KMS-11 (cell line): ENCODE results near the gene SPINT1.

Experiments used
- H2AFZ ChIP-seq: fragments of 200-600 bp; sonication (generic); 2 replicates; pipeline ENCODE4 v1.6.1; 2016; ENCODE audit warnings: antibody characterized with exemption, mixed run types, low read depth
- H3K27ac ChIP-seq: fragments of 200-600 bp; sonication (generic); 2 replicates; pipeline ENCODE4 v1.6.1; 2016; ENCODE audit warnings: mild to moderate bottlenecking, mixed run types
- H3K27me3 ChIP-seq: fragments of 200-600 bp; sonication (generic); 2 replicates; pipeline ENCODE4 v1.6.1; 2017; ENCODE audit warnings: mild to moderate bottlenecking, low read depth, mixed run types, moderate library complexity; ENCODE audit not compliant: insufficient read depth
- H3K36me3 ChIP-seq: fragments of 200-600 bp; sonication (generic); 2 replicates; pipeline ENCODE4 v1.6.1; 2017; ENCODE audit warnings: mild to moderate bottlenecking, mixed run types; ENCODE audit not compliant: insufficient read depth
- H3K4me1 ChIP-seq: fragments of 200-600 bp; sonication (generic); 2 replicates; pipeline ENCODE4 v1.6.1; 2016; ENCODE audit warnings: mild to moderate bottlenecking, low read depth, mixed run types; ENCODE audit not compliant: poor library complexity, severe bottlenecking
- H3K4me2 ChIP-seq: fragments of 200-600 bp; sonication (generic); 2 replicates; pipeline ENCODE4 v1.7.0; 2016; ENCODE audit warnings: mild to moderate bottlenecking, mixed run types
- H3K4me3 ChIP-seq: fragments of 200-600 bp; sonication (generic); IDR thresholded peaks from 2 replicates; pipeline ENCODE4 v1.6.1; 2017; ENCODE audit warnings: low read depth, low read length, mixed read lengths; ENCODE audit not compliant: insufficient read depth
- H3K79me2 ChIP-seq: fragments of 200-600 bp; sonication (generic); 2 replicates; pipeline ENCODE4 v1.6.1; 2016; ENCODE audit warnings: low read depth, mixed run types; ENCODE audit not compliant: insufficient read depth
- H3K9ac ChIP-seq: fragments of 200-600 bp; sonication (generic); 2 replicates; pipeline ENCODE4 v1.6.1; 2016; ENCODE audit warnings: mild to moderate bottlenecking, mixed run types
- H4K20me1 ChIP-seq: fragments of 200-600 bp; sonication (generic); 2 replicates; pipeline ENCODE4 v1.6.1; 2016; ENCODE audit warnings: mild to moderate bottlenecking, mixed run types; ENCODE audit not compliant: insufficient read depth
- TF ChIP-seq, protein P1 (sequence below): fragments of 200-600 bp; sonication (generic); conservative IDR thresholded peaks from 2 replicates; pipeline ENCODE4 v1.6.1; 2017; ENCODE audit warnings: low read depth, mild to moderate bottlenecking, antibody characterized with exemption, low read length, moderate library complexity, mixed read lengths

Gene SPINT1

GRCh38 chr15:40845511-40846284, 1.9 kb downstream of the SPINT1 start:
- H2AFZ ChIP-seq, result no peak overlapping the region
- no peak overlapping the region for H3K4me2 ChIP-seq

DNA sequence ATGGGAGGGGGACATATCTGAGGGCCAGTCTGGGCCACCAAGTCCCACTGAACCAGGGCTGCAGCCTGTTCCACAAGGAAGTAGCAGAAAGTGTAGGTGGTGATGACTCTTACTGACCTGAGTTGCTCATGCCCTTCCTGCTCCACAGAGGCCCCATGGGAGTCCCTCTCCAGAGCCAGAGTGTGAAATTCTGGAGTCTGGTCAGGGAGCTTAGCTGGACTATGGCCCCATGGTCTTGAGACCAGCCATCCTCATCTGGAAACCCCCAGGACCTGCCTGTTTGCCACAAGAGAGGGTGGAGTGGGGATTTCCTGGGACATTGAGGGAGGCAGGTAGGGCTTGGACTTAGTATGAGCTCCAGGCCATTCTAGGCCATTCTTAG, 3.0 kb downstream of the SPINT1 start:
- Histone ChIP-seq H3K27ac (no peak overlapping the region), H3K27me3 (peaks cover 4% of the 10 kb centered on the region), H3K4me3 (no peak overlapping the region), H3K9ac (no peak overlapping the region), H3K36me3 (no peaks in the 10 kb centered on the region), H3K4me2 (peak overlapping the region; percentile 18; the same call in 1 of the 2 replicates), H3K4me1 (peaks cover 12% of the 10 kb centered on the region), H3K79me2 (no peaks in the 10 kb centered on the region), H2AFZ (no peak overlapping the region), H4K20me1 (no peaks in the 10 kb centered on the region)
- TF ChIP-seq, protein P1, sequence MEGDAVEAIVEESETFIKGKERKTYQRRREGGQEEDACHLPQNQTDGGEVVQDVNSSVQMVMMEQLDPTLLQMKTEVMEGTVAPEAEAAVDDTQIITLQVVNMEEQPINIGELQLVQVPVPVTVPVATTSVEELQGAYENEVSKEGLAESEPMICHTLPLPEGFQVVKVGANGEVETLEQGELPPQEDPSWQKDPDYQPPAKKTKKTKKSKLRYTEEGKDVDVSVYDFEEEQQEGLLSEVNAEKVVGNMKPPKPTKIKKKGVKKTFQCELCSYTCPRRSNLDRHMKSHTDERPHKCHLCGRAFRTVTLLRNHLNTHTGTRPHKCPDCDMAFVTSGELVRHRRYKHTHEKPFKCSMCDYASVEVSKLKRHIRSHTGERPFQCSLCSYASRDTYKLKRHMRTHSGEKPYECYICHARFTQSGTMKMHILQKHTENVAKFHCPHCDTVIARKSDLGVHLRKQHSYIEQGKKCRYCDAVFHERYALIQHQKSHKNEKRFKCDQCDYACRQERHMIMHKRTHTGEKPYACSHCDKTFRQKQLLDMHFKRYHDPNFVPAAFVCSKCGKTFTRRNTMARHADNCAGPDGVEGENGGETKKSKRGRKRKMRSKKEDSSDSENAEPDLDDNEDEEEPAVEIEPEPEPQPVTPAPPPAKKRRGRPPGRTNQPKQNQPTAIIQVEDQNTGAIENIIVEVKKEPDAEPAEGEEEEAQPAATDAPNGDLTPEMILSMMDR, result no peak

More at GRCh38 chr15:40845511-40846284, 1.9 kb downstream of the SPINT1 start:
- Histone ChIP-seq H3K4me1 (peaks cover 12% of the 10 kb centered on the region), H3K4me3 (no peak overlapping the region), H3K27ac (no peak overlapping the region), H3K27me3 (peaks cover 4% of the 10 kb centered on the region), H4K20me1 (no peaks in the 10 kb centered on the region), H3K79me2 (no peaks in the 10 kb centered on the region), H3K9ac (no peak overlapping the region), H3K36me3 (no peaks in the 10 kb centered on the region)
- TF ChIP-seq, protein P1, result no peak

DNA sequence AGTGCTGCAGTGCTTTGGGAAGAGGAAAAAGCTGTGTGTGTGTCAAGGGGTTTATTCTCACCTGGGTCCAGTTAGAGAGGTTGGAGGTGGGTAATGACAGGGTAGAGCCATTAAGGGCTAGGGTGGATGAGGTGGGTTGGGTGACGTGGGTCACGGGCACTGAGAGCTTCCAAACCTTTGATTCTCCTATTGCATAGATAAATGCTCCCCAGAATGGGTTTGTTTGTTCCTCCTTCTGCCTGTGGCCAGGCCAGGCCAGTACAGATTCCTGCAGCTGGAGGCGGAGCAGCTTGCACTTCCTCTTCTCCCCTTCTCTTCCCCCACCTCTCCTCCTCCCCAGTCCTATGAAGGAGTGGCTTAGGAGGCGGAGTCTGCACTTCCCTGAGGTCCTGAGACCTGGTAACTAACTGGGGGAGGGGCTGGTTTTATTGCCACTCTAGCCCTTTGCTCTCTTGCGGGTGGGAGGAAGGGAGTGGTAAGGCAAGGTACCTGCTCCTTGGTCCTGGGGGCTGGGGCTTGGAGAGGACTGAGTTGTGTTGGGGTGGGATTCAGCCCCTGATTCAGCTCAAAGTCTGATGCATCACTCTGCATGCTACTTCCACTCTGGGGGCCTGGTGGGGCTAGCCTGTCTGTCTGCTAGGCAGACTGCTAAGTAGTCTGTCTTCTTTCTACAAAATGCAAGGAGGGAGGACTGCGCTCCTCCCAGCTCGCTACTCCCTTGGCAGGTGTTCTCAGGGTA, 3.5 kb downstream of the SPINT1 start:
- Histone ChIP-seq H4K20me1 (no peaks in the 10 kb centered on the region), H3K27me3 (peaks cover 4% of the 10 kb centered on the region), H3K9ac (no peak overlapping the region), H3K27ac (no peak overlapping the region), H3K4me2 (peak overlapping the region; percentile 18; the same call in 1 of the 2 replicates), H3K36me3 (no peaks in the 10 kb centered on the region), H2AFZ (no peak overlapping the region), H3K4me3 (no peak overlapping the region), H3K4me1 (peaks cover 12% of the 10 kb centered on the region), H3K79me2 (no peaks in the 10 kb centered on the region)
- TF ChIP-seq, protein P1, result no peak

- H2AFZ ChIP-seq, result no peak overlapping the region
- H3K27me3 ChIP-seq, result no peaks in the 10 kb centered on the region
- H3K9ac ChIP-seq, result no peak overlapping the region
- TF ChIP-seq, protein P1, result no peak
- no peak overlapping the region for H3K4me2 ChIP-seq
- H4K20me1 ChIP-seq, result no peaks in the 10 kb centered on the region
- H3K36me3 ChIP-seq, result no peaks in the 10 kb centered on the region
- H3K4me3 ChIP-seq, result no peak overlapping the region
- no peaks in the 10 kb centered on the region for H3K79me2 ChIP-seq
- H3K4me1 ChIP-seq, result peaks cover 12% of the 10 kb centered on the region
- H3K27ac ChIP-seq, result no peak overlapping the region
These were observed 6.8 kb downstream of the SPINT1 start for GRCh38 chr15:40850576-40851112.
